ENCODE measurements around the gene GRM8.

DNA sequence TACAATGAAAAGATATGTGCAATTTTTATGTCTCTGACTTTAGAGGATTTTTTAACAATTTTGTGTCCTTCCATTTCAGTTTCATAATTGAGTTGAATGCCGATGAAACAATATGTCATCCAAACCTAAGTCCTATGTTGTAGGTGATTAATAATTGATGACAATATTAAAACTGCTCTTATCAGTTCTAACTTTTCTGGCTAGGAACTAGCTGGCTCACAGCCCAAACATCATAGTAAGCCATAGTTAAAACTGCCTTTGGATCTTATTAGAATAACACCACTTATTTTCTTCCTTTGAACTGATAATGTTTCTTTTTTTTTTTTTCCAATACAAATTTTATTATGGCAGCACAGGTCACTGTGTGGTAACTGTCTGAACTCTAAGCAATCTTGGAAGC, 230.9 kb downstream of the GRM8 start:
- TF ChIP-seq ZBTB33 (IDR thresholded peaks at IDR 0.05) (no peak), GABPA (IDR thresholded peaks at IDR 0.05 in 1 of 2, conservative IDR thresholded peaks at IDR 0.05 in 1 of 2) (no peak), SP1 (IDR thresholded peaks at IDR 0.05) (no peak), TAF1 (conservative IDR thresholded peaks at IDR 0.05) (no peak), CTCF (IDR thresholded peaks at IDR 0.05; ENCODE audit: low read depth, low read length, missing input control) (no peak), RXRA (IDR thresholded peaks at IDR 0.05) (no peak), JUND (IDR thresholded peaks at IDR 0.05) (no peak)
